DOHH2 (cell line): Measurements from ENCODE around the gene PCTP.

ENCODE experiments used
- H3F3A ChIP-seq: fragments of 200-600 bp; sonication (generic), shearing (Covaris generic); 2 replicates; pipeline ENCODE4 v1.6.0; 2016; ENCODE audit warnings: antibody characterized with exemption, mild to moderate bottlenecking; ENCODE audit not compliant: control insufficient read depth, insufficient read depth
- H3K27ac ChIP-seq: fragments of 200-600 bp; sonication (generic); 2 replicates; pipeline ENCODE4 v1.5.1; 2014; ENCODE audit warnings: low read depth, mild to moderate bottlenecking, low read length, moderate library complexity
- H3K27me3 ChIP-seq: fragments of 200-600 bp; sonication (generic); 2 replicates; pipeline ENCODE4 v1.6.1; 2014; ENCODE audit warnings: mild to moderate bottlenecking, low read length, mixed read lengths; ENCODE audit not compliant: control insufficient read depth
- H3K36me3 ChIP-seq: fragments of 200-600 bp; sonication (generic); 2 replicates; pipeline ENCODE4 v1.6.1; 2014; ENCODE audit warnings: mild to moderate bottlenecking, low read length, moderate library complexity, mixed read lengths; ENCODE audit not compliant: control insufficient read depth
- H3K4me1 ChIP-seq: fragments of 200-600 bp; sonication (generic); 2 replicates; pipeline ENCODE4 v1.6.1; 2014; ENCODE audit warnings: mild to moderate bottlenecking, low read length, mixed read lengths; ENCODE audit not compliant: control insufficient read depth
- H3K4me2 ChIP-seq: fragments of 200-600 bp; sonication (generic); 2 replicates; pipeline ENCODE4 v1.6.0; 2014; ENCODE audit warnings: mild to moderate bottlenecking, low read length, moderate library complexity
- H3K4me3 ChIP-seq: fragments of 200-600 bp; sonication (generic); 2 replicates; pipeline ENCODE4 v1.5.1; 2014; ENCODE audit warnings: mild to moderate bottlenecking, low read length, mixed read lengths
- H3K79me2 ChIP-seq: fragments of 200-600 bp; sonication (generic); 2 replicates; pipeline ENCODE4 v1.6.1; 2014; ENCODE audit warnings: mild to moderate bottlenecking, low read length, mixed read lengths; ENCODE audit not compliant: control insufficient read depth
- H3K9me2 ChIP-seq: fragments of 200-600 bp; sonication (generic); replicated peaks from 2 replicates; pipeline ENCODE4 v1.6.1; 2014; ENCODE audit warnings: mild to moderate bottlenecking, low read length, mixed read lengths; ENCODE audit not compliant: control insufficient read depth
- H3K9me3 ChIP-seq: fragments of 200-600 bp; sonication (generic); 2 replicates; pipeline ENCODE4 v1.6.1; 2014; ENCODE audit warnings: antibody characterized with exemption, low read length, mixed read lengths; ENCODE audit not compliant: control insufficient read depth, insufficient read depth
- H4K20me1 ChIP-seq: fragments of 200-600 bp; sonication (generic); 2 replicates; pipeline ENCODE4 v1.6.0; 2014; ENCODE audit warnings: low read depth, mild to moderate bottlenecking, antibody characterized with exemption, low read length, moderate library complexity; ENCODE audit not compliant: control insufficient read depth, insufficient read depth
- CTCF ChIP-seq: fragments of 200-600 bp; sonication (generic); IDR thresholded peaks from one replicate; pipeline ENCODE4 v1.5.1; 2014; ENCODE audit warnings: antibody characterized with exemption, mild to moderate bottlenecking, low read depth, low read length; ENCODE audit not compliant: poor library complexity, severe bottlenecking
- EZH2phosphoT487 ChIP-seq: fragments of 200-600 bp; sonication (generic); IDR thresholded peaks from 2 replicates; pipeline ENCODE4 v1.6.1; 2017; ENCODE audit warnings: borderline replicate concordance, mild to moderate bottlenecking, antibody characterized with exemption, low read length, moderate library complexity, mixed read lengths

PCTP gene

GRCh38 chr17:55814377-55814776 lies 63.5 kb downstream of the PCTP start:
- TF ChIP-seq EZH2phosphoT487 (no peak), CTCF (no peak)
- H3K9me3 ChIP-seq, result no peaks in the 10 kb centered on the region
- H3K4me3 ChIP-seq, result no peak overlapping the region
- no peaks in the 10 kb centered on the region for H3K4me1 ChIP-seq
- H3K79me2 ChIP-seq, result no peaks in the 10 kb centered on the region
- no peak overlapping the region for H3K27ac ChIP-seq
- no peaks in the 10 kb centered on the region for H4K20me1 ChIP-seq
- H3K27me3 ChIP-seq, result peaks cover 9% of the 10 kb centered on the region
- H3K9me2 ChIP-seq, result no peaks in the 10 kb centered on the region
- no peaks in the 10 kb centered on the region for H3F3A ChIP-seq
- no peaks in the 10 kb centered on the region for H3K36me3 ChIP-seq
- H3K4me2 ChIP-seq, result no peak overlapping the region

- Histone ChIP-seq H3K27me3 (peaks cover 10% of the 10 kb centered on the region), H3K79me2 (no peaks in the 10 kb centered on the region), H3K27ac (no peak overlapping the region), H4K20me1 (no peaks in the 10 kb centered on the region), H3K4me3 (no peak overlapping the region), H3K4me2 (no peak overlapping the region), H3K4me1 (no peaks in the 10 kb centered on the region), H3F3A (no peaks in the 10 kb centered on the region), H3K9me2 (no peaks in the 10 kb centered on the region), H3K9me3 (no peaks in the 10 kb centered on the region), H3K36me3 (no peaks in the 10 kb centered on the region)
- TF ChIP-seq EZH2phosphoT487 (no peak), CTCF (no peak)
These were observed 65.9 kb downstream of the PCTP start for GRCh38 chr17:55816532-55817396.

- no peaks in the 10 kb centered on the region for H3K36me3 ChIP-seq
- no peak for TF ChIP-seq EZH2phosphoT487
- no peak for TF ChIP-seq CTCF
- H3K4me3 ChIP-seq, result no peak overlapping the region
- peaks cover 9% of the 10 kb centered on the region for H3K27me3 ChIP-seq
- H3K79me2 ChIP-seq, result no peaks in the 10 kb centered on the region
- no peaks in the 10 kb centered on the region for H3K9me2 ChIP-seq
- no peak overlapping the region for H3K27ac ChIP-seq
- H3K4me2 ChIP-seq, result no peak overlapping the region
- no peaks in the 10 kb centered on the region for H3K4me1 ChIP-seq
- H3K9me3 ChIP-seq, result no peaks in the 10 kb centered on the region
- H3F3A ChIP-seq, result no peaks in the 10 kb centered on the region
- no peaks in the 10 kb centered on the region for H4K20me1 ChIP-seq
These were observed 66.5 kb downstream of the PCTP start for GRCh38 chr17:55817397-55817709.
